CD4-positive, alpha-beta T cell treated with Interleukin-12 subunit alpha and Interleukin-12 subunit beta, for 1 hour (primary cell): ENCODE results near the gene KRT80.

Experiments
- DNase-seq: peaks from one replicate; pipeline ENCODE4 v3.0.0-alpha.2; 2020

KRT80 gene

DNA sequence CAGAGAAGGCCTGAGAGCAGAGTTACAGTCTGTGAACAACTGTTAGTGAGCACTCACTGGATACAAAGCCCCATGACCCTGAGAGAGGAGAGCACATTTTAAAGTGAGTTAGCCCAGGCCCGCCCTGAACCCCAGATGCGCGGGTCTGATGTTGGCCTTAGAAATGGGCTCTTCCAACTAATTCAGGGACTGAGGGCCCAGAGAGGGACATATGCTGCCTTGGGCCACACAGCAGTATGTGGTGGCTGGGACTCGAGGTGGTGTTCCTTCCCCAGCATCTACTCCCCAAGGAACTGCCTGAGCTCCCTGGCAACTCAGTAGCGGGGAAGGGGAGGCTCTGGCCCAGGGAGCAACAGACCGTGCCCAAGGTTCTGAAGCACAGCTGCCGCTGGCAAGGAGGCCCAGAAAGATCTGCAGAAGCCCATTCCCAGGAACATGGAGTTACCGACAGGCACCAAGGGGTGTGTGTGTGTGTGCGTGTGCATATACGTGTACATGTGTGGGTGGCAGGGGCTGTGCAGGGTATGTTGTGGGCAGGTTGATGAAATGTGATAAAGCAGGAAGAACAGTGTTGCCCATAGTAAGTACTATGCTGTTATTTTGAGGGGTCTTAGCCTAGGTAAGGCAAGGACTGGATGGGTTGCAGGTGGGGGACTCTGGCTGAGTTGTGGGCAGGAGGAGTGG, 40.5 kb downstream of the KRT80 start:
- DNase-seq: no peak

- DNase-seq: no peak
Observed at GRCh38 chr12:52149651-52150241, 42.1 kb downstream of the KRT80 start.

DNA sequence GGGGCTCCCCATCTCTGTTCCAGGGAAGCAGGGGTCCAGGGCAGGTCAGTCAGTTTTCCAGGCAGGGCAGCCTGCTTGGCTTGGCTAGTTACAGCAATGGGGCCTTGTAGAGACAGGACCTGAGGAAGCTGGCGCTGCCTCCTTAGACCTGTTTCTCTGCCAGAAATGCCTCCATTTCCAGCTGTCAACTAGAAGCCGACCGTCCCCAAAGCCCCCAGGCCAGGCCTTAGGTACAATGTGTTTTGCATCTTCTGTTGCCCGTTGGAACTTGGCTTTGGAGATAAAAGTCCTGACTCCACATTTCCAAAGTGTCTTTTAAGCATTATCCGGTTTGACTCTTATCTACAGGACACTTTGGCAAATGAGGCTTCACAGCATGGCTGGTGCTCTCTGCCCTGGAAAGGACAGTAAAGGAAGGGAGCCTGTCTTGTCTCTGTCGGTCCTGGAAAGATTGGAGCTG, 42.6 kb downstream of the KRT80 start:
- no peak for DNase-seq

DNA sequence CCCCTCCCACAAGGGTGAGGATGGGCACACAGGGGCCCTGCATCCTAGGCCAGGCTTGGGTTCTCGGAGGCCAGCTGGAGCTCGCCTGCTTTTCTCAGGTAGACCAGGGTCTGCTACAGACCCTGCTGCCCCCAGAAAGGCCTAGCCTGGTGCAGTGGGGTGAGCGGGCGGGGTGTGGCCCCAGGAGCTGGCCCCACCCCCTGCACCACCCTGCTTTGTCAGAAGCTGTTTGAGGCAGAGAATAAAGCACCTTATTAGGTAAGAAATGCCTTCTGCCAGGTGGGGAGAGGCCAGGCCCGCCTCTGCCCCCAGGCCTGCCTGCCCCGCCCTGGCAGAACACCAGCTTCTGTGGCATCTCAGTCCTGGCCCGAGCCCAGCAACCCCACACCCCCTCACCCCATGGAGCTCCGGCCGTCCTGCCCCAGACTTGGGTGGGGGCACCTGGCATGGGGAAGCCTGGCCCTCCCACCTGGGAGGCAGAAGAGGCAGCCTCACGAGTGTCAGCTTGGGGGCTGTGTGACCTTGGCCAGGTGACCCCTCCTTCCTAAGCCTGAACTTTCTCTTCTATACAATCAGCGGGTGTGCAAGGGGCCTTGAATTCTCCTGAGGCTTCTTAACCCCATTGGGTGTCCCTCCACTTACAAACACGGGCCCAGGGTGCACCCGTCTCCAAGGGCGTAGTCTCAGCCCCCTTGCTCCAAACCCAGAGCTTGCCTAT, 43.2 kb downstream of the KRT80 start:
- no peak for DNase-seq

GRCh38 chr12:52147964-52148463, 43.8 kb downstream of the KRT80 start:
- no peak for DNase-seq

- no peak for DNase-seq
Observed at GRCh38 chr12:52147367-52147963, 44.3 kb downstream of the KRT80 start.

- DNase-seq: no peak
Observed at GRCh38 chr12:52146822-52147366, 44.9 kb downstream of the KRT80 start.

DNA sequence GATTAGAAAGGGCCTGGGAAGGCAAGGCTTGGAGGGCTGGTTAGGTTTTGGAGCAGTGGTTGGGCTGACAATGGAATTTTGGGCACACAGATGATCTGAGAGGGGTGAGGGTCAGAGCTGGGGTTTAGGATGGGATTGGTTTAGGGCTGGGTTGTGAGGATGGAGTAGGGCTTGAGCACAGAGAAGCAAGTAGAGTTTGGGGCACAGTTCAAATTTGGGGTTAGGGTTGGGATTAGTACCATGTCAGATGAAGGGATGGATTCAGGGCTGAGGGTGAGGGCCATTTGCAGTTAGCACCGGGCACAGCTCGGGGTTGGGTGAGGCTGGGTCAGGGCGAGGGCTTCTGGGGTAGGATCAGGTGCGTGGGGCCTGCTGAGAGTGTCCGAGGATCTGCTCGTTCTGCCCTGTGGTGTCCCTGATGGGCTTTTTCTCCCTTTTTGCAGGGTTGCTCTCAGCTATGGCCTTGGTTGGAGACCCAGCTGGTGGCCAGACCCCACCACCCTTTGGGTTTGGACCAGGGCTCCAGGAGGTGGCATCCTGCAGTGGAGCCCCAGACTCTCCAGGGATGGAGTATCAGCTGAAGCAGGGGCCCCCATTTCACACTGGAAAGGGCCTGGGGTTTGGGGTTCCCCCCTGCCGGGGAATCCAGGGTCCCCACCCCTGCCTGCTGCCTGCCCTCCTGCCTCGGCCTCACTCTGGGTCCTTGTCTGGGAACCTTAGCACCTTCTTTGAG, 45.6 kb downstream of the KRT80 start:
- no peak for DNase-seq

DNA sequence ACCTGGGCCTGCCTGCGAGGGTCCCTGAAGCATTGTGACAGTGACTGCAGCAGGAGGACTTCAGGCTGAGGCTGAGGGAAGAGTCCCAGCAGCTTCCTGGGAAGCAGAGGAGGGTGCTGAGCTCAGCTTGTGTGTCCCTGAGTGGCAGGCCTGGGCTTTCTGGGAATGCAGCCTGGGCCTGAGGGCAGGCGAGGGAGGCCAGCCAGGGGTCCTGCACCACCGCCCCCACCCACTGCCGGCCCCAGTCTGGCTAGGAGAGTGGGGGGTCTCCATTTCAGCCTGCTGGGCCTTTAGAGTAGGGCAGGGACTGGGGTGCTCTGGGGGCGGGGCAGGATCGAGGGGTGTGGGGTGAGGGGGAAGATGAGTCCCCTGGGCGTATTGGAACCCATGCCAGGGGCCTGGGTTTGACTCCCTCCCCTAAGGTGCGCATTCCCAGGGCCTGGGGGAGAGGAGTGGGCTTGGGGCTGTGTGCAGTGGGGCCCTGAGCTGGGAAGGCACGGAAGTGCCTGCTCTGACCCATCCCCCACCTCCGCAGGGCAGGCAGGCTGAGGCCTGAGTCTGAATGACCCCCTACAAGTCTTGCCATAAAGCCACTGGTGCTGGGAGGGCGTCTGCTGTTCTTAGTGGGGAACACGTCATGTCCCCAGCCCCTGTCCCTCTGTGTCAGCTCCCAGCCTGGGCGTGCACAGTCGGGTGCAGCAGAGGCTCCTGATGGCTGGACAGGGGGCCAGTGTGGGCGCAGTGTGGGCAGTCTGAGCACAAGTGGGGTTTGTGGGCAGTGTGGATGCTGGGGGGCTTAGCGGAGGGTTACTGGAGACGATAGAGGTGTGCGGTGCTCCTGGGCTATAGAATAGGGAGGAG, 46.4 kb downstream of the KRT80 start:
- no peak for DNase-seq

DNA sequence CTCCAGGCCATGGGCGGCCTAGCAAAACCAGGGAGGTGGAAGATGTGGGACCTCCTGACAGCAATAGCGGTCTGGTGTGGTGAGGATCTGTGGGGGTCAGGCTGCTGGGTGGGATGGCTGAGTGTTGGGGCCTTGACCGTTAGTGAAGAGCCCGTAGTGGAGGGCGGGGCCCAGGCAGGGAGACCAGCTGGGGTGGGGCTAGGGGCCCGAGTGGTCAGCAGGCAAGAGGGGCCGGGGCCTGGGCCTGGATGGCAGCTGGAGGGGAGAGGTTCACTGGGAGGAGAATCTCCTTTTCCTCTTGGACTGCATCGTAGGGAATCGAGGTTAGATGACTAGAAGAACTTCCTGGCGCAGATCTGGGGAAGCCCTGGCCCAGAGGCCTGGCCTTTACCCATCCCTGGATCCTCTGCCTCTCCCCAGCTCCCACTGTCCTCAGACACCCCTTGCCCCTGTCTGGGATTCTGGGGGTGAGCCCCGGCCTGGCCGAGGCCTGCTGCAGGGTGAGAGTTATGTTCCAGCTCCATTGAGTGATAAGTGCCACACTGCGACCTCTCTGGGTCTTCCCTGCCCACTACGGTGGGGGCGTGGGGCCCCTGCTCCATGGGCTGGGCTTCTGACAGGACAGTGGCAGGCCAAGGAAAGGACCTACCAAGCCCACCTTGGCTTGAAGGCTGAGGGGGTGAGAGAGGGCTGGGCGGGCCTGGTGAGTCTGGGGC, 47.1 kb downstream of the KRT80 start:
- no peak for DNase-seq

GRCh38 chr12:52142431-52142830, 49.4 kb downstream of the KRT80 start:
- DNase-seq: no peak

GRCh38 chr12:52141875-52142274, 49.9 kb downstream of the KRT80 start:
- no peak for DNase-seq

DNA sequence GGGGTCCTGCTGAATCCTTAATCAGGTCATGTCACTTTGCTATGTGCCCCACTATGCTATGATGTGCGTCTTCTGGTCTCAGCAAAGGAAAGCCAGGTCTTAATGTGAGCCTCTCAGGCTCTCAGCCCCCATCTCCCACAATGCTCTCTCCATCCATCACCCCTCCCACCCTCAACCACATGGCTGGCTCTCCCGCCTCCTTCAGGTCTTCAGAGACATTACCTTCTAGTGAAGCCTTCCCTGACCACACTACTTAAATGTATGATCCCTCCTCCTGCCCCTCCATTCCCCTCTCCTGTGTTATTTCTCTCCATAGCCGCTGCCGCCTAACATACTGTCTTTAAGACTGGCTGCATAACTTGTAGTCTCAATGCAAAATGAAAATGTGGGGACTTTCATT, 50.5 kb downstream of the KRT80 start:
- DNase-seq: no peak

DNA sequence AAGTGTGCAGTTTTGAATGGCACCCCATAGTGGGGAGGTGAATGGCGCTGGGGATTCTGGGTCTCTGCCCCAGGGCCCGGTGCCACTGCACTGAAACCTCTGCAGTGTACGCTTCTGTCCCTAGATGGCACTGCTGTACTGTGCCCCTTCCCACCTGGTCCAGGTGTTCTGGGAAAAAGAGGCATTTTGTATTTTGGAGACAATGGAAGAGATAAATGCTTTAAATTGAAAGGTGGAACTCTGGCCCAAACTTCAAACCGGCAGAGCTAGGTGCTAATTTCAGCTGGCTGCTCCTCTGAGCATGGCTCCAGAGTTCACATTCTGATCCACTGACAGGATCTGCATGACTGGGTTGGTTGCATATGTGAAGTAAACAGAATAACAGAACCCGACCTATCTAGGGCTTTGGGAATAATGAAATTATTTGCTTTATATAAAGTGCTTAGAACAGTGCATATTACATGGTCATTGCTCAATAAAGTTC, 52.2 kb downstream of the KRT80 start:
- DNase-seq: peak; percentile 42

GRCh38 chr12:52139147-52139546, 52.7 kb downstream of the KRT80 start:
- DNase-seq: no peak

GRCh38 chr12:52137746-52138145, 54.1 kb downstream of the KRT80 start:
- DNase-seq: no peak

- no peak for DNase-seq
Observed at GRCh38 chr12:52132754-52133161, 59.1 kb downstream of the KRT80 start.

DNA sequence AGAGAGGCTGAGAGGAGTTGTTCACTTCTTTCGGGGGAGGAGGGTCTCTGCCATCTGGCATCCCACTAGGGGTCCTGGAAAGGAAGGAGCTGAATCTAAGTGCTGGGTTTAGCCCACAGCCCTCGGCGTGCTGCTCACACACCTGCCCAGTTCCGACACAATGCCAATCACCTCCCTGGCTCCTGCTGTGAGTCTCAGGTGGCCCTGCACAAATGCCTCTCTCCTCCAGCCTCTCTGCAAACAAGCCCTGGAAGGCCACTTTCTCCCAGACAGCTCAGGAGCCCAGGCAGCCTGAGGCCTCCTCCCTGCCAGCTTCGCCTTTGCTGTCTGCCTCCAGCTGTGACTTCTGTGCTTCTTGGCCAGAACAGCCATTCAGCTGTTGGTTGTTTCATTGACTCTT, 61.1 kb downstream of the KRT80 start:
- DNase-seq: no peak

DNA sequence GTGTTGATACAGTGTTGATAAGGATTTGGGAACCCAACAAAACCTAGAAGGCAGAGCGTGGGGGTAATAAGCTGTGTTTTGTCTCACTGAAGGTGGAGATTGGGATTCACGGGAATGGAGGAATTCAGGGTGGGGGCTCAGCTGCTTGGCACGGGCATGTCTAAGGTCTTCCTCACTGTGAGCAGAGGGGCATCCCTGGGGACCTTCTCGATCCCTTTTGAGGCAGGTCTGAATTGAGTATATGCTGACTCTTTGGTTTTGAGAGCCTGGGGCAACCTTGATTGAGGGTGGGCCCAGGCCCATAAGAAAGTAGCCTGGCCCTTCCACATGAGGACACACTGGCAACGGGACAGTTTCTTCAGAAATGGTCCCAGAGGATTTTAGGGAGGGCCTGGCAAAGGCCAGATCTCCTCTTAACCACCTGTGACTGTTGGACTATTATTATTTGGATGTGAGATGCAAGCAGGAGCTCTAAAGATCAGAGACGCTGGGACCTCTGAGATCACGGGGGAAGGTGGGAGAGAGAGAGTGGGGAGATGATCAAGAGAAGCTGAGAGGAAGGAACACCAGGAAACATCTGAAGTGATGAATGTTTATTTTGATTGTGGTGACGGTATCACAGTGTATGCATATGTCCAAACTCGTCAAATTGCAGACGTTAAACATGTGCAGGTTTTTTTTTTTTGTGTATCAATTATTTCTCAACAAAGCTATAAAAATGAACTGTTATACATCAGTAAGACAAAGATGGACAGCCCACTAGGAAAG, 63.9 kb downstream of the KRT80 start:
- DNase-seq: no peak
